HG03469 (cell line): ENCODE data around the gene EEF1AKMT2.

Experiments used
- ATAC-seq: cut with Tn5 transposase; IDR thresholded peaks from one replicate; pipeline ENCODE4 v1.9.1; 2021; ENCODE audit warnings: mild to moderate bottlenecking, moderate library complexity, moderate number of reproducible peaks; ENCODE audit not compliant: unreplicated experiment

EEF1AKMT2 gene

GRCh38 chr10:124739119-124739921 is 52.4 kb downstream of the EEF1AKMT2 start:
- ATAC-seq = no peak

GRCh38 chr10:124738441-124738840 is 53.2 kb downstream of the EEF1AKMT2 start:
- ATAC-seq = no peak

- ATAC-seq = no peak
Observed at GRCh38 chr10:124737708-124738107, 54.0 kb downstream of the EEF1AKMT2 start.

- no peak for ATAC-seq
Observed at GRCh38 chr10:124737221-124737620, 54.5 kb downstream of the EEF1AKMT2 start.

GRCh38 chr10:124736491-124737136 is 55.1 kb downstream of the EEF1AKMT2 start:
- ATAC-seq = no peak

GRCh38 chr10:124735491-124736286 is 56.0 kb downstream of the EEF1AKMT2 start:
- ATAC-seq = no peak

GRCh38 chr10:124734311-124735166 is 57.1 kb downstream of the EEF1AKMT2 start:
- ATAC-seq = no peak

- no peak for ATAC-seq
Observed at GRCh38 chr10:124733571-124734245, 58.0 kb downstream of the EEF1AKMT2 start.

- ATAC-seq = no peak
Observed at GRCh38 chr10:124732931-124733570, 58.6 kb downstream of the EEF1AKMT2 start.

GRCh38 chr10:124731551-124731950 is 60.1 kb downstream of the EEF1AKMT2 start:
- no peak for ATAC-seq

GRCh38 chr10:124730790-124731189 is 60.9 kb downstream of the EEF1AKMT2 start:
- ATAC-seq = no peak

- ATAC-seq = no peak
Observed at GRCh38 chr10:124728830-124729661, 62.6 kb downstream of the EEF1AKMT2 start.

- ATAC-seq = no peak
Observed at GRCh38 chr10:124728071-124728829, 63.4 kb downstream of the EEF1AKMT2 start.

GRCh38 chr10:124727361-124727960 is 64.2 kb downstream of the EEF1AKMT2 start:
- no peak for ATAC-seq

- no peak for ATAC-seq
Observed at GRCh38 chr10:124725791-124726190, 65.9 kb downstream of the EEF1AKMT2 start.

GRCh38 chr10:124725171-124725631 is 66.5 kb downstream of the EEF1AKMT2 start:
- ATAC-seq = no peak

- no peak for ATAC-seq
Observed at GRCh38 chr10:124724279-124725027, 67.2 kb downstream of the EEF1AKMT2 start.
